Measurements from ENCODE around the gene RUNDC3A. TPM values are rescaled to one million over a fixed set of nuclear protein-coding genes. Genes with fewer than 3 reads are reported as not detected.
A peak's percentile ranks its signal among the peaks of the same experiment; 100 is the strongest.

The RUNDC3A gene
- total and polyA plus RNA-seq, 2 of the 8 experiments (the other 6 are each of a cell fraction or from before 2014, with no cell fraction given): 6.4 to 13.8 TPM

GRCh38 chr17:44310609-44311376 lies 2.4 kb downstream of the RUNDC3A start:
- Histone ChIP-seq H3K4me3 (ENCODE audit: extremely low read depth in 1 of 4, insufficient read depth in 2 of 4, low read depth in 3 of 4, low read length in 4 of 4) (no peak overlapping the region; a peak in 1 of 8 replicates), H3K56ac (replicated peaks; ENCODE audit: insufficient read length, low read depth, low read length) (no peak overlapping the region), H3K36me3 (ENCODE audit: control insufficient read depth in 2 of 4, insufficient read depth in 4 of 4, low read length in 3 of 4) (no peaks in the 10 kb centered on the region), H3K79me2 (ENCODE audit: control insufficient read depth in 1 of 2, insufficient read depth in 2 of 2, low read length in 2 of 2) (no peaks in the 10 kb centered on the region), H2BK5ac (ENCODE audit: low read depth, low read length) (0 out of 2 replicates have a peak overlapping the region, but pooled peaks have one; percentile 28), H3K27me3 (replicated peaks in 1 of 4; ENCODE audit: control insufficient read depth in 3 of 4, extremely low read depth in 1 of 4, insufficient read depth in 3 of 4, low read length in 3 of 4) (peaks cover 0 to 16% (median 15%) of the 10 kb centered on the region in 4 experiments; a peak in 6 of 7 replicates), H2AFZ (ENCODE audit: low read length) (no peak overlapping the region), H4K5ac (ENCODE audit: insufficient read length, low read depth, low read length) (no peak overlapping the region), H4K91ac (replicated peaks; ENCODE audit: insufficient read length, low read length) (no peak overlapping the region), H2BK120ac (replicated peaks; ENCODE audit: low read depth, low read length) (no peak overlapping the region), H2AK5ac (ENCODE audit: low read depth, low read length) (no peak overlapping the region; the same call in 1 of the 2 replicates), H3K9me3 (ENCODE audit: insufficient read depth in 2 of 2, low read depth in 1 of 2, low read length in 1 of 2) (no peaks in the 10 kb centered on the region), H3K23ac (ENCODE audit: insufficient read length) (no peak overlapping the region), H4K20me1 (replicated peaks in 1 of 2; ENCODE audit: control insufficient read depth in 1 of 2, insufficient read depth in 2 of 2, low read length in 2 of 2) (peaks cover 0 to 8% of the 10 kb centered on the region in 2 experiments), H3K27ac (ENCODE audit: low read depth, low read length) (no peak overlapping the region), H2BK20ac (ENCODE audit: low read length) (no peak overlapping the region), H3K14ac (ENCODE audit: insufficient read length) (no peak overlapping the region), H3K9ac (replicated peaks in 1 of 4; ENCODE audit: extremely low read depth in 1 of 4, low read depth in 3 of 4, low read length in 3 of 4) (no peak overlapping the region; a peak in 1 of 7 replicates), H2BK15ac (ENCODE audit: low read length) (no peak overlapping the region), H3K4ac (replicated peaks; ENCODE audit: insufficient read length, low read depth, low read length) (no peak overlapping the region), H3K18ac (ENCODE audit: extremely low read depth, low read length) (no peak overlapping the region; the same call in 1 of the 2 replicates), H3K4me2 (ENCODE audit: insufficient read depth in 1 of 2, low read depth in 2 of 2, low read length in 2 of 2) (peak overlapping the region; percentile 33 to 37), H3K23me2 (ENCODE audit: low read depth, low read length) (peaks cover 17% of the 10 kb centered on the region), H3K4me1 (replicated peaks in 1 of 4; ENCODE audit: control insufficient read depth in 3 of 4, insufficient read depth in 4 of 4, low read length in 3 of 4) (peaks cover 7 to 45% (median 33%) of the 10 kb centered on the region in 4 experiments), H3K79me1 (ENCODE audit: low read depth, low read length) (no peaks in the 10 kb centered on the region), H4K8ac (ENCODE audit: extremely low read depth, insufficient read depth, low read length) (no peak overlapping the region), H2BK12ac (ENCODE audit: low read depth, low read length) (no peak overlapping the region)
- ChIA-PET POLR2A (ENCODE audit: partially characterized antibody) (interaction anchor here (0.7 to 14.6 kb wide), 7 partner anchors 10 to 125 kb away, joined by 3 to 135 read pairs (median 3); partner anchors contain the start of genes SLC25A39 and UBTF), CTCF (ENCODE audit: partially characterized antibody) (interaction anchor here (0.6 to 3.7 kb wide), 23 partner anchors 8 to 452 kb away, joined by 3 to 24 read pairs (median 4); no protein-coding TSS in a partner anchor)
- 62% methylated on average over 10 of the region's 10 CpGs; no CpG with 5 or more reads in 1 of the 2 experiments for WGBS, 2 experiments (ENCODE audit: extremely low coverage in 1 of 2, insufficient coverage in 1 of 2, insufficient read length in 1 of 2, insufficient replicate concordance in 2 of 2, low coverage in 1 of 2, low lambda C conversion rate in 2 of 2, missing lambda C conversion rate in 1 of 2)
- 0 out of 2 replicates have a peak, but pooled peaks have one; percentile 2 for TF ChIP-seq RBBP5 (IDR thresholded peaks at IDR 0.05; ENCODE audit: borderline replicate concordance, low read depth, low read length)
- no peak for TF ChIP-seq JUN (IDR thresholded peaks at IDR 0.05; ENCODE audit: low read depth, low read length)
- FAIRE-seq (no peak), DNase-seq (ENCODE audit: low read depth in 1 of 2, low spot score in 2 of 2) (no peak)
